ENCODE measurements around the gene ZNF385B. TPM values are rescaled to one million over a fixed set of nuclear protein-coding genes. Genes with fewer than 3 reads are reported as not detected.

ZNF385B gene
- total and polyA plus RNA-seq, 4 experiments from 2014 or later: not detected

DNA sequence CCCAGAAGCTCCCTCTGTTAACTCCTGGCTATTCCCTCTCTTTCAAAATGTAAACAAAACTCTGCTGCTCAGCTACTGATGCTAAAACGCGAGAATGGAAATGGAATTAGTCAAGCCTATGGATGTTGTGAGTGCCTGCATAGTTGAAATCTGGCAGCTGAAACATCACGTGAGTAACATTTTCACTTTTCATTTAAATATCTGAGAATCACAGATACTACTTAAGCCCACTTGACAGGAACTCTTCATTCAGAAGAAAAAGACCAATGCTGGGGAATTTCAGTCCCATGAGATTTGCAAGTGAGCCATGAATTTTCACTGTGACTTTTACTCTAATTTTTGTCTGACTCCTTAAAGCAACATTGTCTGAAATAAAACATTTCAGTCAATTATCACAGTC lies 381.5 kb downstream of the ZNF385B start:
- no peaks in the 10 kb centered on the region for H3K9me3 Mint-ChIP-seq
- no peak overlapping the region for H3K4me3 Mint-ChIP-seq
- H3K27me3 Mint-ChIP-seq: peaks cover 0 to 2% of the 10 kb centered on the region in 2 donors
- Histone ChIP-seq H3K27me3 (ENCODE audit: insufficient read depth, low read length) (no peaks in the 10 kb centered on the region), H3K36me3 (ENCODE audit: insufficient read depth, low read length) (no peaks in the 10 kb centered on the region), H3K4me1 (ENCODE audit: insufficient read depth, low read length) (no peaks in the 10 kb centered on the region), H3K4me3 (ENCODE audit: low read length in 2 of 2) (no peak overlapping the region), H3K27ac (ENCODE audit: low read depth, low read length) (no peak overlapping the region), H3K9me3 (ENCODE audit: control insufficient read depth in 1 of 2, low read length in 2 of 2) (no peaks in the 10 kb centered on the region)
- intact Hi-C loops (cut with micrococcal nuclease): no loop called here
- ChIA-PET CTCF (ENCODE audit: partially characterized antibody) (no interaction called here), POLR2A (ENCODE audit: partially characterized antibody) (no interaction called here)
- H3K27ac Mint-ChIP-seq: no peak overlapping the region
- H3K4me1 Mint-ChIP-seq: no peaks in the 10 kb centered on the region
- no peak for DNase-seq
- H3K36me3 Mint-ChIP-seq: no peaks in the 10 kb centered on the region

DNA sequence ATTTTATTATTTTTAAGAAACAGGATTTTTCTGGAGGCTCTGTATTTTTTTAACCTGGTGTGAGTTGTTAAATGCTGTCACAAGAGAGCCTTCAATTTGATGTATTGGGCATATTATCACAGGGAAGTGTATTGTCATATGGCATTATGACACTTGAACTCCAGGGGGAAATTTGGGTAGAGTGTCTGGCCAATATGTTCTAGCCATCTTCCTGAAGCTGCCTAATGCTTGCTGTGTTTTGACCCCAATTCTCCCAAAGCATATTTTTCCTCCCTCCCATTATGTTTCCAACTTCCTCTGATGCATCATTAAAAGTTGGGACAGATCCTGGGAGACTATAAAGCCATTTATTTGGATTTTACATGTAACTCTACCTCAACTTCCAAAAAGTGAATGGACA lies 382.6 kb downstream of the ZNF385B start:
- H3K4me1 Mint-ChIP-seq: no peaks in the 10 kb centered on the region
- POLR2A ChIA-PET (ENCODE audit: partially characterized antibody): no interaction called here
- H3K4me1 ChIP-seq (ENCODE audit: insufficient read depth, low read length): no peaks in the 10 kb centered on the region
- no peaks in the 10 kb centered on the region for H3K9me3 Mint-ChIP-seq
- no peaks in the 10 kb centered on the region for H3K36me3 ChIP-seq (ENCODE audit: insufficient read depth, low read length)
- no peak for DNase-seq
- H3K27ac Mint-ChIP-seq: no peak overlapping the region
- H3K4me3 Mint-ChIP-seq: no peak overlapping the region
- no peaks in the 10 kb centered on the region for H3K9me3 ChIP-seq (ENCODE audit: control insufficient read depth in 1 of 2, low read length in 2 of 2)
- intact Hi-C loops (cut with micrococcal nuclease): no loop called here
- H3K27me3 Mint-ChIP-seq: peaks cover 0 to 2% of the 10 kb centered on the region in 2 donors
- H3K4me3 ChIP-seq (ENCODE audit: low read length in 2 of 2): no peak overlapping the region
- no peak overlapping the region for H3K27ac ChIP-seq (ENCODE audit: low read depth, low read length)
- H3K36me3 Mint-ChIP-seq: no peaks in the 10 kb centered on the region
- CTCF ChIA-PET (ENCODE audit: partially characterized antibody): no interaction called here
- no peaks in the 10 kb centered on the region for H3K27me3 ChIP-seq (ENCODE audit: insufficient read depth, low read length)

DNA sequence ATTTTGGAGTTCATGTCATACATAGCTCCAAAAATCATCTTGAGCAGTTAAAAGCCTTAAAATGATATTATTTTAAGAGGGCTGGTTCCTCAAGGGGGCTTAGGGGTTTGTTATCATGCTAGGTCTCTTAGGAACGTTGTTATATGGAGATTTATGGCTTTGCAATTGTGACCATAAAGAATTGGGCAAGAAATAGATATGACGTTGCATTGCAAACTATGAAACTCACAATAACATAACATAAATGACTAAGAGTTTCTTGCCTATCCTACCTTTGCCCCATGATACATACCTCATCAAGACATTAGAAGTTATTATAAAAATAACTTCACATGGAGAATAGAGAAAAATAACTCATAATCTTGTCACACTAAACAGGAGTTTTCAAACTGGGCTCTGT lies 390.4 kb downstream of the ZNF385B start:
- H3K9me3 Mint-ChIP-seq: no peaks in the 10 kb centered on the region
- Histone ChIP-seq H3K27ac (ENCODE audit: low read depth, low read length) (no peak overlapping the region), H3K9me3 (ENCODE audit: control insufficient read depth in 1 of 2, low read length in 2 of 2) (no peaks in the 10 kb centered on the region), H3K4me3 (ENCODE audit: low read length in 2 of 2) (no peak overlapping the region), H3K27me3 (ENCODE audit: insufficient read depth, low read length) (no peaks in the 10 kb centered on the region), H3K36me3 (ENCODE audit: insufficient read depth, low read length) (no peaks in the 10 kb centered on the region), H3K4me1 (ENCODE audit: insufficient read depth, low read length) (no peaks in the 10 kb centered on the region)
- ChIA-PET CTCF (ENCODE audit: partially characterized antibody) (no interaction called here), POLR2A (ENCODE audit: partially characterized antibody) (no interaction called here)
- no peak overlapping the region for H3K4me3 Mint-ChIP-seq
- H3K27ac Mint-ChIP-seq: no peak overlapping the region
- H3K27me3 Mint-ChIP-seq: peaks cover 2 to 5% of the 10 kb centered on the region in 2 donors
- no peaks in the 10 kb centered on the region for H3K4me1 Mint-ChIP-seq
- no peak for DNase-seq
- H3K36me3 Mint-ChIP-seq: no peaks in the 10 kb centered on the region
- intact Hi-C loops (cut with micrococcal nuclease): no loop called here

DNA sequence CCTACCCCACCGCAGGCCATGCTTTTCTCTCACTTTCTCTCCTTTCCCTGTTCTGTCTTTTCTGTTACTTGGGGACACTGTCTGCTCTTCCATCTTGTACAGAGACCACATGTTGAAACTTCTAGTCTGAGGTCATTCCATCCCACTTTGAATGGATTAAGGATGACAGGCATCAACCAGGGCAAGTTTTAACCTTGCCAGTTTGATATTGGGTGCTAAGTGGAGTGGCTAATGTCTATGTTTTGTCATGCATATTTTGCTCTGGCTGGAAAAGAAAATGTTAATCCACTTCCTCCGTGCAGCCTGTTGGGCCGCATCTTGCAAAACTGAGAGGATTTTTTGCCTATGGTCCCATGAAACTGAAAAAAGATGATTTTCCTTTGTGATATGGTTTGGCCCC lies 391.3 kb downstream of the ZNF385B start:
- Mint-ChIP-seq H3K9me3 (peaks cover 0 to 2% (median 0%) of the 10 kb centered on the region in 8 donors), H3K4me3 (no peak overlapping the region), H3K27me3 (peaks cover 2 to 4% of the 10 kb centered on the region in 2 donors), H3K36me3 (no peaks in the 10 kb centered on the region), H3K4me1 (no peaks in the 10 kb centered on the region), H3K27ac (no peak overlapping the region)
- H3K27ac ChIP-seq (ENCODE audit: low read depth, low read length): no peak overlapping the region
- no peaks in the 10 kb centered on the region for H3K9me3 ChIP-seq (ENCODE audit: control insufficient read depth in 1 of 2, low read length in 2 of 2)
- POLR2A ChIA-PET (ENCODE audit: partially characterized antibody): no interaction called here
- H3K4me3 ChIP-seq (ENCODE audit: low read length in 2 of 2): no peak overlapping the region
- no peak for DNase-seq
- no peaks in the 10 kb centered on the region for H3K27me3 ChIP-seq (ENCODE audit: insufficient read depth, low read length)
- H3K4me1 ChIP-seq (ENCODE audit: insufficient read depth, low read length): no peaks in the 10 kb centered on the region
- intact Hi-C loops (cut with micrococcal nuclease): no loop called here
- no peaks in the 10 kb centered on the region for H3K36me3 ChIP-seq (ENCODE audit: insufficient read depth, low read length)
- CTCF ChIA-PET (ENCODE audit: partially characterized antibody): no interaction called here

DNA sequence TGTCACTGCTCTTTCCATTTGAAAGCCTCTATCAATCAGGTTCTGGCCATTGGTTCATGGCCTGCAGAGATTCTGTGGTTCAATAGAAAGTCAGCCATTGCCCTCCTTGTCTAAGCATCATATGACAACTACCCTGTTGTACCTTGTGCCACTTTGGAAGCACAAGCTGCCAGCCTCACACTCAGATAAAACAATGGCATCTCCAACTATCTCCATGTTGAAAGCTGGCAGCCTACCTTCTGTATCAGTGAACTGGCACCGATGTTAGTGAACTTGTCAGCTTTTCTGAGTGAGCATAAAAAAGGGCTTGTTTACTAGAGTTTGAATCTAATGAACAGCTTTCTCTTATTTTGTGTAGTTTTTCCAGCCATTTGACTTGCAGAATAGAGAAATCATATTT lies 393.5 kb downstream of the ZNF385B start:
- ChIA-PET CTCF (ENCODE audit: partially characterized antibody) (interaction anchor here (1.0 kb wide), 1 partner anchor 57 kb away, joined by 3 read pairs; no protein-coding TSS in a partner anchor), POLR2A (ENCODE audit: partially characterized antibody) (no interaction called here)
- H3K27ac Mint-ChIP-seq: no peak overlapping the region
- no peak overlapping the region for H3K4me3 Mint-ChIP-seq
- H3K9me3 Mint-ChIP-seq: peaks cover 0 to 12% (median under 1%) of the 10 kb centered on the region in 8 donors
- no peak for DNase-seq
- H3K4me1 ChIP-seq (ENCODE audit: insufficient read depth, low read length): no peaks in the 10 kb centered on the region
- no peaks in the 10 kb centered on the region for H3K36me3 ChIP-seq (ENCODE audit: insufficient read depth, low read length)
- H3K27me3 ChIP-seq (ENCODE audit: insufficient read depth, low read length): no peaks in the 10 kb centered on the region
- no peak overlapping the region for H3K27ac ChIP-seq (ENCODE audit: low read depth, low read length)
- H3K9me3 ChIP-seq (ENCODE audit: control insufficient read depth in 1 of 2, low read length in 2 of 2): no peaks in the 10 kb centered on the region
- intact Hi-C loops (cut with micrococcal nuclease): no loop called here
- peaks cover 0 to 3% of the 10 kb centered on the region in 2 donors for H3K27me3 Mint-ChIP-seq
- no peaks in the 10 kb centered on the region for H3K4me1 Mint-ChIP-seq
- no peak overlapping the region for H3K4me3 ChIP-seq (ENCODE audit: low read length in 2 of 2)
- no peaks in the 10 kb centered on the region for H3K36me3 Mint-ChIP-seq

DNA sequence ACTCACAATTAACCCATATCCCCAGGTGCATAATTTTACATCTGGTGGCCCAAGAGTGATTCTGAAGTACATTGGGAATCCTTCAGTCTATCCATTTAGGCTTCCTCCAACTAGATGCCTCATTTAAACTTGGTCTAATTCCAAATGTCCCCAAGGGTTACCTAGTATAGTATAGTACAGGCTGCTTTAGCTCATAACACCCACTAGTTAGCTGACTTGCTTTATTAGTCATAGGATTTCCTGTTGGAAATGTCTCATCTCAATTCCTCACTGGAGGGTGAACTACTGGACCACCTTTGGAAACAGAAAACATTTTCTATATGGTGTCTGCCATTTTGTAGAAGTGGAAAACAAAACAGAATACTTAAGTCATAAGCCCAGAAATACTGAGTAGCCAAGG lies 394.3 kb downstream of the ZNF385B start:
- Histone ChIP-seq H3K9me3 (ENCODE audit: control insufficient read depth in 1 of 2, low read length in 2 of 2) (no peaks in the 10 kb centered on the region), H3K4me3 (ENCODE audit: low read length in 2 of 2) (no peak overlapping the region), H3K27ac (ENCODE audit: low read depth, low read length) (no peak overlapping the region), H3K4me1 (ENCODE audit: insufficient read depth, low read length) (no peaks in the 10 kb centered on the region), H3K27me3 (ENCODE audit: insufficient read depth, low read length) (no peaks in the 10 kb centered on the region), H3K36me3 (ENCODE audit: insufficient read depth, low read length) (no peaks in the 10 kb centered on the region)
- H3K27ac Mint-ChIP-seq: no peak overlapping the region
- intact Hi-C loops (cut with micrococcal nuclease): no loop called here
- no peaks in the 10 kb centered on the region for H3K4me1 Mint-ChIP-seq
- H3K9me3 Mint-ChIP-seq: peaks cover 0 to 12% (median under 1%) of the 10 kb centered on the region in 8 donors
- POLR2A ChIA-PET (ENCODE audit: partially characterized antibody): no interaction called here
- no peak for DNase-seq
- no peaks in the 10 kb centered on the region for H3K36me3 Mint-ChIP-seq
- CTCF ChIA-PET (ENCODE audit: partially characterized antibody): interaction anchor here (1.0 kb wide), 1 partner anchor 56 kb away, joined by 3 read pairs; no protein-coding TSS in a partner anchor
- H3K27me3 Mint-ChIP-seq: peaks cover 0 to 3% of the 10 kb centered on the region in 2 donors
- no peak overlapping the region for H3K4me3 Mint-ChIP-seq

DNA sequence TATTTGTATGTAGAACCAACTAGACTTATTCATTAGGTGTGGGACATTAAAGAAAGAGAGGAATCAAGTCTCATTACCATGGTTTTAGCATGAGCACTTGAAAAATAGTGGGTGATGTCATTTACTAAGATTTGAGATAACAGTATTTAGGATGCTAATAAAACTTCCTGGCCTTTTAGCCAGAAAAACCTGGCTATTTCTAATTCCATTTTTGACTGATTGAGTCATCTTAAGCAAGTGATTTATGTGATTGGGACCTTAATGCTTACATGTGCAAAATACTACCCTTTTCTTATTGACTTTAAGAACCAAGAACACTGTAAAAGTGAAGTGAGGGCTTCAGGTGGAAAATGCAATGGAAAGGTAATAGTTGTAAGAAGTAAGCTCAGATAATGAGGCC lies 400.0 kb downstream of the ZNF385B start:
- Mint-ChIP-seq H3K27ac (no peak overlapping the region), H3K4me1 (no peaks in the 10 kb centered on the region), H3K27me3 (peaks cover 0 to 2% of the 10 kb centered on the region in 2 donors), H3K9me3 (peaks cover 0 to 18% (median 4%) of the 10 kb centered on the region in 8 donors), H3K4me3 (no peak overlapping the region), H3K36me3 (no peaks in the 10 kb centered on the region)
- ChIA-PET POLR2A (ENCODE audit: partially characterized antibody) (no interaction called here), CTCF (ENCODE audit: partially characterized antibody) (no interaction called here)
- no peaks in the 10 kb centered on the region for H3K9me3 ChIP-seq (ENCODE audit: control insufficient read depth in 1 of 2, low read length in 2 of 2)
- no peaks in the 10 kb centered on the region for H3K36me3 ChIP-seq (ENCODE audit: insufficient read depth, low read length)
- H3K4me1 ChIP-seq (ENCODE audit: insufficient read depth, low read length): no peaks in the 10 kb centered on the region
- no peak overlapping the region for H3K27ac ChIP-seq (ENCODE audit: low read depth, low read length)
- H3K4me3 ChIP-seq (ENCODE audit: low read length in 2 of 2): no peak overlapping the region
- intact Hi-C loops (cut with micrococcal nuclease): no loop called here
- no peaks in the 10 kb centered on the region for H3K27me3 ChIP-seq (ENCODE audit: insufficient read depth, low read length)
- no peak for DNase-seq

All from CD4-positive, alpha-beta memory T cell (primary cell).